ENCODE results near the gene ARVCF.
"Not testable (repeated sequence)": the region's sequence is repeated elsewhere in the genome, so short reads cannot be mapped to it uniquely, and the experiment has no call there.

DNA sequence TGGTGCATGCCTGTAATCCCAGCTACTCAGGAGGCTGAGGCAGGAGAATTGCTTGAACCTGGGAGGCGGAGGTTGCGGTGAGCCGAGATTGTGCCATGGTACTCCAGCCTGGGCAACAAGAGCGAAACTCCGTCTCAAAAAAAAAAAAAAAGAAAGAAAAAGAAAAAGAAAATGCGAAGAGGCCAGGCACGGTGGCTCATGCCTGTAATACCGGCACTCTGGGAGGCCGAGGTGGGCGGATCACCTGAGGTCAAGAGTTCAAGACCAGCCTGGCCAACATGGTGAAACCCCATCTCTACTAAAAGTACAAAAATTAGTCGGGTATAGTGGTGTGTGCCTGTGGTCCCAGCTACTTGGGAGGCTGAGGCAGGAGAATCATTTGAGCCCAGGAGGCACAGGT, 90.6 kb downstream of the ARVCF start:
- TF ChIP-seq, protein P1, sequence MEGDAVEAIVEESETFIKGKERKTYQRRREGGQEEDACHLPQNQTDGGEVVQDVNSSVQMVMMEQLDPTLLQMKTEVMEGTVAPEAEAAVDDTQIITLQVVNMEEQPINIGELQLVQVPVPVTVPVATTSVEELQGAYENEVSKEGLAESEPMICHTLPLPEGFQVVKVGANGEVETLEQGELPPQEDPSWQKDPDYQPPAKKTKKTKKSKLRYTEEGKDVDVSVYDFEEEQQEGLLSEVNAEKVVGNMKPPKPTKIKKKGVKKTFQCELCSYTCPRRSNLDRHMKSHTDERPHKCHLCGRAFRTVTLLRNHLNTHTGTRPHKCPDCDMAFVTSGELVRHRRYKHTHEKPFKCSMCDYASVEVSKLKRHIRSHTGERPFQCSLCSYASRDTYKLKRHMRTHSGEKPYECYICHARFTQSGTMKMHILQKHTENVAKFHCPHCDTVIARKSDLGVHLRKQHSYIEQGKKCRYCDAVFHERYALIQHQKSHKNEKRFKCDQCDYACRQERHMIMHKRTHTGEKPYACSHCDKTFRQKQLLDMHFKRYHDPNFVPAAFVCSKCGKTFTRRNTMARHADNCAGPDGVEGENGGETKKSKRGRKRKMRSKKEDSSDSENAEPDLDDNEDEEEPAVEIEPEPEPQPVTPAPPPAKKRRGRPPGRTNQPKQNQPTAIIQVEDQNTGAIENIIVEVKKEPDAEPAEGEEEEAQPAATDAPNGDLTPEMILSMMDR (conservative IDR thresholded peaks at IDR 0.05) = not testable (repeated sequence)
- TF ChIP-seq EZH2 (IDR thresholded peaks at IDR 0.05; ENCODE audit: low read depth) = not testable (repeated sequence)
